SU-DHL-6 (cell line): ENCODE results near the gene AGRN.

ENCODE experiments used
- H2AFZ ChIP-seq: fragments of 200-600 bp; sonication (generic); 2 replicates; pipeline ENCODE4 v1.6.1; 2014; ENCODE audit warnings: low read depth, mild to moderate bottlenecking, moderate library complexity, mixed read lengths, antibody characterized with exemption, low read length; ENCODE audit not compliant: severe bottlenecking
- H3F3A ChIP-seq: fragments of 200-600 bp; shearing (Covaris generic); 2 replicates; pipeline ENCODE4 v1.6.0; 2016; ENCODE audit warnings: antibody characterized with exemption, mild to moderate bottlenecking; ENCODE audit not compliant: insufficient read depth
- H3K27ac ChIP-seq: fragments of 200-600 bp; sonication (generic); 2 replicates; pipeline ENCODE4 v1.5.1; 2016; ENCODE audit warnings: low read depth, mild to moderate bottlenecking, low read length, moderate library complexity, mixed read lengths
- H3K27me3 ChIP-seq: fragments of 200-600 bp; sonication (generic), shearing (Covaris generic); 2 replicates; pipeline ENCODE4 v1.6.0; 2014; ENCODE audit warnings: mild to moderate bottlenecking, low read length
- H3K36me3 ChIP-seq: fragments of 200-600 bp; sonication (generic); 2 replicates; pipeline ENCODE4 v1.6.1; 2014; ENCODE audit warnings: mild to moderate bottlenecking, low read length, mixed read lengths
- H3K4me2 ChIP-seq: fragments of 300-600, 200-600 bp; shearing (Covaris generic), sonication (generic); 2 replicates; pipeline ENCODE4 v1.6.0; 2014; ENCODE audit warnings: low read length, low read depth, mild to moderate bottlenecking; ENCODE audit not compliant: poor library complexity, severe bottlenecking
- H3K4me3 ChIP-seq: fragments of 200-600 bp; sonication (generic); 2 replicates; pipeline ENCODE4 v1.5.1; 2014; ENCODE audit warnings: antibody characterized with exemption, low read length, mild to moderate bottlenecking, mixed read lengths; ENCODE audit not compliant: insufficient read depth, poor library complexity, severe bottlenecking
- H3K79me2 ChIP-seq: fragments of 200-600 bp; sonication (generic); 2 replicates; pipeline ENCODE4 v1.6.1; 2014; ENCODE audit warnings: mild to moderate bottlenecking, low read length, moderate library complexity; ENCODE audit not compliant: insufficient read depth
- H3K9ac ChIP-seq: fragments of 200-600 bp; sonication (generic); 2 replicates; pipeline ENCODE4 v1.7.0; 2014; ENCODE audit warnings: mild to moderate bottlenecking, low read length
- H3K9me2 ChIP-seq: fragments of 200-600 bp; sonication (generic); replicated peaks from 2 replicates; pipeline ENCODE4 v1.6.1; 2014; ENCODE audit warnings: low read length; ENCODE audit not compliant: insufficient read depth
- H3K9me3 ChIP-seq: fragments of 200-600 bp; sonication (generic); 2 replicates; pipeline ENCODE4 v1.6.1; 2014; ENCODE audit warnings: low read length, mixed read lengths; ENCODE audit not compliant: insufficient read depth
- H4K20me1 ChIP-seq: fragments of 200-600 bp; sonication (generic); 2 replicates; pipeline ENCODE4 v1.6.1; 2014; ENCODE audit warnings: low read depth, mild to moderate bottlenecking, antibody characterized with exemption, low read length, moderate library complexity, mixed read lengths
- CTCF ChIP-seq: fragments of 200-600 bp; sonication (generic); IDR thresholded peaks from one replicate; pipeline ENCODE4 v1.5.1; 2017; ENCODE audit warnings: antibody characterized with exemption, mild to moderate bottlenecking, low read length, moderate library complexity; ENCODE audit not compliant: insufficient read depth, poor library complexity, severe bottlenecking
- EZH2phosphoT487 ChIP-seq: fragments of 200-600 bp; sonication (generic), shearing (Covaris generic); conservative IDR thresholded peaks from 2 replicates; pipeline ENCODE4 v1.6.1; 2018; ENCODE audit warnings: mild to moderate bottlenecking, antibody characterized with exemption, low read length, moderate library complexity, mixed read lengths

Gene AGRN

GRCh38 chr1:981491-981954, 38.4 kb upstream of the AGRN start:
- H4K20me1 ChIP-seq: no peaks in the 10 kb centered on the region
- no peaks in the 10 kb centered on the region for H3K9me2 ChIP-seq
- H3K27ac ChIP-seq: no peak overlapping the region
- no peak overlapping the region for H3K9ac ChIP-seq
- TF ChIP-seq EZH2phosphoT487 (no peak), CTCF (no peak)
- H3F3A ChIP-seq: no peaks in the 10 kb centered on the region
- H3K4me3 ChIP-seq: no peak overlapping the region
- no peak overlapping the region for H2AFZ ChIP-seq
- no peaks in the 10 kb centered on the region for H3K79me2 ChIP-seq
- H3K27me3 ChIP-seq: no peaks in the 10 kb centered on the region
- H3K4me2 ChIP-seq: no peak overlapping the region
- no peaks in the 10 kb centered on the region for H3K9me3 ChIP-seq
- no peaks in the 10 kb centered on the region for H3K36me3 ChIP-seq

GRCh38 chr1:981955-982558, 37.9 kb upstream of the AGRN start, which contains the start of gene PERM1:
TSS of gene PERM1 (minus strand) at chr1:982093. CDS start at chr1:981029, 1,064 bp downstream.
- Histone ChIP-seq H3K79me2 (no peaks in the 10 kb centered on the region), H4K20me1 (no peaks in the 10 kb centered on the region), H3K27ac (no peak within 1 kb of the TSS), H3K9me2 (no peaks in the 10 kb centered on the region), H3K9ac (no peak within 1 kb of the TSS), H3K9me3 (no peaks in the 10 kb centered on the region), H3F3A (no peaks in the 10 kb centered on the region), H3K4me3 (no peak within 1 kb of the TSS), H3K36me3 (no peaks in the 10 kb centered on the region), H3K4me2 (no peak within 1 kb of the TSS), H3K27me3 (no peaks in the 10 kb centered on the region), H2AFZ (no peak within 1 kb of the TSS)
- TF ChIP-seq EZH2phosphoT487 (no peak), CTCF (no peak)

- H3K9ac ChIP-seq: no peak overlapping the region
- H3K27me3 ChIP-seq: no peaks in the 10 kb centered on the region
- no peak overlapping the region for H3K4me2 ChIP-seq
- H3K36me3 ChIP-seq: no peaks in the 10 kb centered on the region
- no peaks in the 10 kb centered on the region for H3K79me2 ChIP-seq
- no peak overlapping the region for H3K4me3 ChIP-seq
- no peaks in the 10 kb centered on the region for H3K9me3 ChIP-seq
- no peak overlapping the region for H2AFZ ChIP-seq
- TF ChIP-seq EZH2phosphoT487: no peak
- no peak for TF ChIP-seq CTCF
- H4K20me1 ChIP-seq: no peaks in the 10 kb centered on the region
- H3F3A ChIP-seq: no peaks in the 10 kb centered on the region
- no peaks in the 10 kb centered on the region for H3K9me2 ChIP-seq
- no peak overlapping the region for H3K27ac ChIP-seq
Observed at GRCh38 chr1:982765-983436, 37.0 kb upstream of the AGRN start.
